Mammary epithelial cell (primary cell): Measurements from ENCODE around the gene FARSA.

Experiments used
- CTCF ChIP-seq, 2 donors: IDR thresholded peaks in 1 of 2; conservative IDR thresholded peaks in 1 of 2; 2 replicates each; pipeline ENCODE4 v1.5.1; 2011 to 2012; ENCODE audit warnings: inconsistent platforms in 2 of 2, low read length in 2 of 2, mild to moderate bottlenecking in 2 of 2, control low read depth in 1 of 2, low read depth in 1 of 2; ENCODE audit not compliant: insufficient read depth in 1 of 2; ENCODE audit errors: extremely low read depth in 1 of 2
- EZH2 ChIP-seq: IDR thresholded peaks from 2 replicates; pipeline ENCODE4 v1.6.1; 2012; ENCODE audit warnings: low read length, inconsistent platforms, borderline replicate concordance

- TF ChIP-seq CTCF (conservative IDR thresholded peaks at IDR 0.05 in 1 of 2, IDR thresholded peaks at IDR 0.05 in 1 of 2; ENCODE audit: extremely low read depth in 1 of 2, insufficient read depth in 1 of 2, low read depth in 1 of 2, low read length in 2 of 2), result no peak
- no peak for TF ChIP-seq EZH2
Observed at GRCh38 chr19:12896460-12896859, 37.1 kb downstream of the FARSA start.
